PFSK-1 (cell line): ENCODE data around the gene PDGFD.

Experiments used
- FOXP2 ChIP-seq: optimal IDR thresholded peaks from 2 replicates; pipeline ENCODE3; 2011; ENCODE audit warnings: borderline replicate concordance, control low read depth, inconsistent platforms; ENCODE audit not compliant: insufficient read depth; ENCODE audit errors: extremely low read length, extremely low read depth
- POLR2AphosphoS5 ChIP-seq: IDR thresholded peaks from 2 replicates; pipeline ENCODE4 v1.6.1; 2012; ENCODE audit warnings: low read depth, mild to moderate bottlenecking, control low read depth, low read length, moderate library complexity
- REST ChIP-seq, 2 experiments: IDR thresholded peaks; 2 replicates each; pipeline versions ENCODE4 v1.6.1 to v1.8.0; 2011 to 2012; ENCODE audit warnings: low read depth in 2 of 2, low read length in 2 of 2, control low read depth in 1 of 2, inconsistent platforms in 1 of 2, mild to moderate bottlenecking in 1 of 2, moderate library complexity in 1 of 2; ENCODE audit not compliant: insufficient read depth in 1 of 2
- SIN3A ChIP-seq: IDR thresholded peaks from 2 replicates; pipeline ENCODE4 v1.6.1; 2012; ENCODE audit warnings: mild to moderate bottlenecking, low read length, moderate library complexity, borderline replicate concordance; ENCODE audit not compliant: insufficient read depth
- TAF1 ChIP-seq: IDR thresholded peaks from 2 replicates; pipeline ENCODE4 v1.6.1; 2012; ENCODE audit warnings: low read length, control low read depth, borderline replicate concordance; ENCODE audit not compliant: insufficient read depth

PDGFD gene

DNA sequence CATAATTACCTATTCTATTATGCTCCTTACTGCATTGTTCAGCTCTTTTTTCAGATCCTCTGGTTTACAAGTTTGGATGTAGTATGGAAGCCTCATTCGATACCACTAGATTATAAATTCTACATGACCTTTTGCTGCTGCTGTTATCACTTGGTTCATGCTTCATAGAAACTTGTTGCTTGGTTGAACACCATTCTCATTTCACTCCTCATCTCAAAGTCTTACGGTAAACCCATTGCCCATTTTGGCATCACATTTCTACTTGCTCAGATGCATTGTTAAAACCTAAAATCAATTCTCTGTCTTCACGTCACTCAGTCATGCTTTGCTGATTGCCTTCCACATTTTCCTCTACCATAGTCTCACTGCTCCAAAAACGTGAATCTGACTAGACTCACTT is 283.0 kb downstream of the PDGFD start:
- TF ChIP-seq FOXP2: no peak
- no peak for TF ChIP-seq REST (IDR thresholded peaks at IDR 0.05; ENCODE audit: insufficient read depth in 1 of 2, low read depth in 2 of 2, low read length in 2 of 2)
- no peak for TF ChIP-seq POLR2AphosphoS5
- no peak for TF ChIP-seq TAF1
- no peak for TF ChIP-seq SIN3A

DNA sequence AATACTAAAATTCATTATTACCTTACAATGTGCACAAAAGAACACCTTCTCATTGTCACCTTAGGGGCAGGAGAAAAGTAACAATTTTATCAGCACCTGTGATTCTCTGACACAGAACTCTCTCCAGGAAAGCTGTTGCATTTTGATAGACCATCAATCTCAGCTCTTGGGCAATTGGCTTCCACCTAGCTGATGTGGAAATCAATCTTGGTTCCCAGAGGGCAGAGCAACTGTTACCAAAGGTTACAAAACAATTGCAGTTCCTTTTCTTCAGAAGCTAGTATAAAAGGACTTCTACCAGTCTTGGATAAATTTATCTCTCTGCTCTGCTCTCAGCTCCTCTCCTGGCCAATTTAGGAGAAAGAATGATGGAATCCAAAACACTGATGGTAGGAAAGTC is 285.3 kb downstream of the PDGFD start:
- no peak for TF ChIP-seq FOXP2
- TF ChIP-seq POLR2AphosphoS5: no peak
- TF ChIP-seq REST (IDR thresholded peaks at IDR 0.05; ENCODE audit: insufficient read depth in 1 of 2, low read depth in 2 of 2, low read length in 2 of 2): no peak
- TF ChIP-seq TAF1: no peak
- TF ChIP-seq SIN3A: no peak

DNA sequence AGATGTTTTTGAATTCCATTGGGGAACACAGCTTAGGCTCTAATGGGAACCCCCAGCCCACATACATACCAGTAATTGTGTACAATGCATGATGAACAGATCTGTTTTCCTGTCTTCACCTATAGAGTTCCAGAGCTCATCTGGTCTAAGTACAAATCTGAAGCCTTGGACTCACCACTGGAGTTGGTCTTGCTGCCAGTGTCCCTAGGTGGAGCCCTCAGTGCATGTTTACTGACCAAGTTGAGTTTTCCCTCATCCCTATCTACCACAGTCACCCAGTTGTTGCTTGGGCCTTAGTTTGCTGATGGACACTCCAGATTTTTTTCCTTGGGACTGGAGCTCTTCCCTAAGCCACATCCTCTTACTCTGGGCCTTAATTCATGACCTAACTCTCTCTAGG is 286.7 kb downstream of the PDGFD start:
- no peak for TF ChIP-seq POLR2AphosphoS5
- no peak for TF ChIP-seq TAF1
- no peak for TF ChIP-seq SIN3A
- TF ChIP-seq REST (IDR thresholded peaks at IDR 0.05; ENCODE audit: insufficient read depth in 1 of 2, low read depth in 2 of 2, low read length in 2 of 2): no peak
- no peak for TF ChIP-seq FOXP2

GRCh38 chr11:103875855-103876510 is 288.0 kb downstream of the PDGFD start:
- TF ChIP-seq POLR2AphosphoS5: no peak
- TF ChIP-seq REST (IDR thresholded peaks at IDR 0.05; ENCODE audit: insufficient read depth in 1 of 2, low read depth in 2 of 2, low read length in 2 of 2): no peak
- no peak for TF ChIP-seq TAF1
- no peak for TF ChIP-seq SIN3A
- TF ChIP-seq FOXP2: no peak

DNA sequence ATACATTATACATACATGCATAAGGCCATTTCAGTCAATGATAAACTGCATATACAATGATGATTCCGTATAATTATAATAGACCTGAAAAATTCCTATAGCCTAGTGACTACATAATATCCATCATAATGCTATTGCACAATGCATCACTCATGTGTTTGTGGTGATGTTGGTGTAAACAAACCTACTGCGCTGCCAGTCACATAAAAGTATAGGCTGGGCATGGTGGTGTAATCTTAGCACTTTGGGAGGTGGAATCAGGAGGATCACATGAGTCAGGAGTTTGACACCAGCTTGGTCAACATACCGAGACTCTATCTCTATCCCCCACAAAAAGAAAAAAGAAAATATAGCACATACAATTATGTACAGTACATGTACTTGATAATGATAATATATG is 291.2 kb downstream of the PDGFD start:
- TF ChIP-seq REST (IDR thresholded peaks at IDR 0.05; ENCODE audit: insufficient read depth in 1 of 2, low read depth in 2 of 2, low read length in 2 of 2) (no peak), SIN3A (no peak), TAF1 (no peak), FOXP2 (no peak), POLR2AphosphoS5 (no peak)
